Fibroblast of lung (primary cell): Measurements from ENCODE around the gene CELF2. TPM values are rescaled to one million over a fixed set of nuclear protein-coding genes. Genes with fewer than 3 reads are reported as not detected.

Experiments
- DNase-seq, 2 donors: peaks; one replicate each; pipeline versions ENCODE4 v3.0.0 to v3.0.0-alpha.2; 2010; ENCODE audit warnings: low read depth in 2 of 2
- H2AFZ ChIP-seq: 2 replicates; pipeline ENCODE4 v1.5.1; 2012; ENCODE audit warnings: low read length, control low read depth, inconsistent platforms
- H3K27ac ChIP-seq: 2 replicates; pipeline ENCODE4 v1.5.1; 2011; ENCODE audit warnings: low read length, control low read depth; ENCODE audit not compliant: insufficient read depth
- H3K27me3 ChIP-seq: 2 replicates; pipeline ENCODE4 v1.5.1; 2011; ENCODE audit warnings: mild to moderate bottlenecking, low read length; ENCODE audit not compliant: control insufficient read depth, insufficient read depth
- H3K36me3 ChIP-seq: 2 replicates; pipeline ENCODE4 v1.5.1; 2011; ENCODE audit warnings: low read length; ENCODE audit not compliant: control insufficient read depth, insufficient read depth
- H3K4me1 ChIP-seq: 2 replicates; pipeline ENCODE4 v1.5.1; 2011; ENCODE audit warnings: low read length; ENCODE audit not compliant: control insufficient read depth, insufficient read depth; ENCODE audit errors: extremely low read depth
- H3K4me2 ChIP-seq: 2 replicates; pipeline ENCODE4 v1.5.1; 2011; ENCODE audit warnings: low read length, control low read depth; ENCODE audit not compliant: insufficient read depth; ENCODE audit errors: extremely low read depth
- H3K4me3 ChIP-seq, 4 experiments: fragments of 200-600 bp in 1 of 4; sonication (generic) in 1 of 4; replicated peaks in 1 of 4; 2 replicates each; pipeline ENCODE4 v1.5.1; 2011 to 2016; ENCODE audit warnings: low read length in 4 of 4, low read depth in 3 of 4, mild to moderate bottlenecking in 3 of 4, control low read depth in 2 of 4, inconsistent platforms in 1 of 4, mixed read lengths in 1 of 4; ENCODE audit not compliant: insufficient read depth in 1 of 4; ENCODE audit errors: control extremely low read depth in 1 of 4
- H3K79me2 ChIP-seq: 2 replicates; pipeline ENCODE4 v1.5.1; 2012; ENCODE audit warnings: mild to moderate bottlenecking, low read length, inconsistent platforms; ENCODE audit not compliant: control insufficient read depth, insufficient read depth
- H3K9ac ChIP-seq: 2 replicates; pipeline ENCODE4 v1.5.1; 2011; ENCODE audit warnings: mild to moderate bottlenecking, low read length, control low read depth; ENCODE audit not compliant: insufficient read depth
- H3K9me3 ChIP-seq: 2 replicates; pipeline ENCODE4 v1.5.1; 2012; ENCODE audit warnings: low read depth, low read length; ENCODE audit not compliant: control insufficient read depth, insufficient read depth
- H4K20me1 ChIP-seq: 2 replicates; pipeline ENCODE4 v1.5.1; 2011; ENCODE audit warnings: low read length; ENCODE audit not compliant: control insufficient read depth, insufficient read depth; ENCODE audit errors: extremely low read depth
- EZH2 ChIP-seq: IDR thresholded peaks from 2 replicates; pipeline ENCODE4 v1.5.1; 2012; ENCODE audit warnings: low read length, control low read depth, mild to moderate bottlenecking; ENCODE audit errors: missing control alignments
- polyA plus RNA-seq, 2 donors: library from polyadenylated mRNA; depleted of rRNA in 1 of 2; stranded (reverse) in 1 of 2; unstranded in 1 of 2; fragments of >200 nt; gene quantifications; 2 replicates each; pipeline ENCODE4 v1.2.1, GENCODE V29; 2011 to 2012; ENCODE audit warnings: missing spikeins in 1 of 2
- total RNA-seq: library from RNA; depleted of rRNA; stranded (reverse); fragments of >200 nt; gene quantifications from 2 replicates; pipeline ENCODE4 v1.2.1, GENCODE V29; 2014
- TF ChIP-seq, protein P1 (sequence below), 2 donors: IDR thresholded peaks in 1 of 2; conservative IDR thresholded peaks in 1 of 2; 1 replicate in 1 of 2; 2 replicates in 1 of 2; pipeline ENCODE4 v1.5.1; 2011 to 2012; ENCODE audit warnings: low read length in 2 of 2, control low read depth in 1 of 2, inconsistent platforms in 1 of 2, low read depth in 1 of 2, mild to moderate bottlenecking in 1 of 2

Gene CELF2
- total and polyA plus RNA-seq, 2 donors (not counting 1 experiment from before 2014, with no cell fraction given): 16.9 to 25.1 TPM

GRCh38 chr10:11179516-11180105, 161.9 kb downstream of the CELF2 start:
- peaks cover 2% of the 10 kb centered on the region for H3K79me2 ChIP-seq
- no peak overlapping the region for H2AFZ ChIP-seq
- H3K36me3 ChIP-seq: no peaks in the 10 kb centered on the region
- no peak overlapping the region for H3K9ac ChIP-seq
- TF ChIP-seq, protein P1, sequence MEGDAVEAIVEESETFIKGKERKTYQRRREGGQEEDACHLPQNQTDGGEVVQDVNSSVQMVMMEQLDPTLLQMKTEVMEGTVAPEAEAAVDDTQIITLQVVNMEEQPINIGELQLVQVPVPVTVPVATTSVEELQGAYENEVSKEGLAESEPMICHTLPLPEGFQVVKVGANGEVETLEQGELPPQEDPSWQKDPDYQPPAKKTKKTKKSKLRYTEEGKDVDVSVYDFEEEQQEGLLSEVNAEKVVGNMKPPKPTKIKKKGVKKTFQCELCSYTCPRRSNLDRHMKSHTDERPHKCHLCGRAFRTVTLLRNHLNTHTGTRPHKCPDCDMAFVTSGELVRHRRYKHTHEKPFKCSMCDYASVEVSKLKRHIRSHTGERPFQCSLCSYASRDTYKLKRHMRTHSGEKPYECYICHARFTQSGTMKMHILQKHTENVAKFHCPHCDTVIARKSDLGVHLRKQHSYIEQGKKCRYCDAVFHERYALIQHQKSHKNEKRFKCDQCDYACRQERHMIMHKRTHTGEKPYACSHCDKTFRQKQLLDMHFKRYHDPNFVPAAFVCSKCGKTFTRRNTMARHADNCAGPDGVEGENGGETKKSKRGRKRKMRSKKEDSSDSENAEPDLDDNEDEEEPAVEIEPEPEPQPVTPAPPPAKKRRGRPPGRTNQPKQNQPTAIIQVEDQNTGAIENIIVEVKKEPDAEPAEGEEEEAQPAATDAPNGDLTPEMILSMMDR (conservative IDR thresholded peaks at IDR 0.05 in 1 of 2, IDR thresholded peaks at IDR 0.05 in 1 of 2; ENCODE audit: low read depth in 1 of 2, low read length in 2 of 2): no peak
- TF ChIP-seq EZH2: no peak
- H3K4me1 ChIP-seq: no peaks in the 10 kb centered on the region
- H4K20me1 ChIP-seq: no peaks in the 10 kb centered on the region
- no peak overlapping the region for H3K27ac ChIP-seq
- H3K9me3 ChIP-seq: no peaks in the 10 kb centered on the region
- no peaks in the 10 kb centered on the region for H3K27me3 ChIP-seq
- no peak overlapping the region for H3K4me3 ChIP-seq
- DNase-seq: no peak
- H3K4me2 ChIP-seq: no peak overlapping the region

GRCh38 chr10:11180228-11180627, 162.6 kb downstream of the CELF2 start:
- no peak overlapping the region for H3K27ac ChIP-seq
- H2AFZ ChIP-seq: no peak overlapping the region
- TF ChIP-seq EZH2: no peak
- TF ChIP-seq, protein P1 (conservative IDR thresholded peaks at IDR 0.05 in 1 of 2, IDR thresholded peaks at IDR 0.05 in 1 of 2; ENCODE audit: low read depth in 1 of 2, low read length in 2 of 2): no peak
- peaks cover 2% of the 10 kb centered on the region for H3K79me2 ChIP-seq
- no peak overlapping the region for H3K4me2 ChIP-seq
- H3K36me3 ChIP-seq: no peaks in the 10 kb centered on the region
- H4K20me1 ChIP-seq: no peaks in the 10 kb centered on the region
- H3K4me1 ChIP-seq: no peaks in the 10 kb centered on the region
- no peak overlapping the region for H3K9ac ChIP-seq
- no peaks in the 10 kb centered on the region for H3K9me3 ChIP-seq
- DNase-seq: no peak
- no peak overlapping the region for H3K4me3 ChIP-seq
- H3K27me3 ChIP-seq: no peaks in the 10 kb centered on the region

GRCh38 chr10:11181978-11182377, 164.3 kb downstream of the CELF2 start:
- Histone ChIP-seq H3K9ac (no peak overlapping the region), H3K27ac (no peak overlapping the region), H3K4me2 (no peak overlapping the region), H3K4me1 (no peaks in the 10 kb centered on the region), H2AFZ (no peak overlapping the region), H3K4me3 (no peak overlapping the region), H3K27me3 (no peaks in the 10 kb centered on the region), H3K36me3 (no peaks in the 10 kb centered on the region), H3K9me3 (no peaks in the 10 kb centered on the region), H4K20me1 (no peaks in the 10 kb centered on the region), H3K79me2 (peaks cover 2% of the 10 kb centered on the region)
- TF ChIP-seq EZH2: no peak
- TF ChIP-seq, protein P1 (conservative IDR thresholded peaks at IDR 0.05 in 1 of 2, IDR thresholded peaks at IDR 0.05 in 1 of 2; ENCODE audit: low read depth in 1 of 2, low read length in 2 of 2): no peak
- peak in 1 of 2 donors; percentile 35 for DNase-seq
